ENCODE results near the gene MXD3.

MXD3 gene

GRCh38 chr5:177320879-177321278 lies 9.2 kb upstream of the MXD3 start:
- no peak for DNase-seq
- peaks cover 0 to 14% (median 7%) of the 10 kb centered on the region in 3 donors for H3K36me3 ChIP-seq
- H3K27ac ChIP-seq = no peak overlapping the region
- no peaks in the 10 kb centered on the region for H3K4me1 ChIP-seq
- H3K9me3 ChIP-seq = no peaks in the 10 kb centered on the region
- intact Hi-C loops (cut with DNase I; ENCODE audit: low total_unique reads) = no loop called here
- TF ChIP-seq CTCF (IDR thresholded peaks at IDR 0.05) = no peak
- H3K27me3 ChIP-seq = no peaks in the 10 kb centered on the region
- no peak overlapping the region for H3K4me3 ChIP-seq

- intact Hi-C loops (cut with DNase I; ENCODE audit: low total_unique reads) = no loop called here
- H3K36me3 ChIP-seq = peaks cover 0 to 14% (median 7%) of the 10 kb centered on the region in 3 donors
Measured at GRCh38 chr5:177319913-177320588, 8.4 kb upstream of the MXD3 start.

GRCh38 chr5:177317959-177318377 lies 6.3 kb upstream of the MXD3 start:
- intact Hi-C loops (cut with DNase I; ENCODE audit: low total_unique reads) = no loop called here
- H3K27ac ChIP-seq = no peak overlapping the region
- peak; percentile 55 to 78 for TF ChIP-seq CTCF (IDR thresholded peaks at IDR 0.05)

More at GRCh38 chr5:177319913-177320588, 8.4 kb upstream of the MXD3 start:
- TF ChIP-seq CTCF (IDR thresholded peaks at IDR 0.05) = no peak
- DNase-seq = no peak
- Histone ChIP-seq H3K4me3 (no peak overlapping the region), H3K4me1 (no peaks in the 10 kb centered on the region), H3K9me3 (no peaks in the 10 kb centered on the region), H3K27ac (no peak overlapping the region), H3K27me3 (no peaks in the 10 kb centered on the region)

GRCh38 chr5:177316005-177316404 lies 4.3 kb upstream of the MXD3 start:
- no peak overlapping the region for H3K27ac ChIP-seq
- DNase-seq = no peak
- TF ChIP-seq CTCF (IDR thresholded peaks at IDR 0.05) = no peak
- no peak overlapping the region for H3K4me3 ChIP-seq
- peaks cover 0 to 19% (median 17%) of the 10 kb centered on the region in 4 donors for H3K4me1 ChIP-seq
- intact Hi-C loops (cut with DNase I; ENCODE audit: low total_unique reads) = no loop called here
- H3K9me3 ChIP-seq = no peaks in the 10 kb centered on the region
- peaks cover 0 to 7% (median 4%) of the 10 kb centered on the region in 3 donors for H3K36me3 ChIP-seq
- no peaks in the 10 kb centered on the region for H3K27me3 ChIP-seq

More at GRCh38 chr5:177317959-177318377, 6.3 kb upstream of the MXD3 start:
- no peak overlapping the region for H3K4me3 ChIP-seq
- peaks cover 0 to 7% (median 4%) of the 10 kb centered on the region in 3 donors for H3K36me3 ChIP-seq
- H3K27me3 ChIP-seq = no peaks in the 10 kb centered on the region
- H3K9me3 ChIP-seq = no peaks in the 10 kb centered on the region
- H3K4me1 ChIP-seq = peaks cover 0 to under 1% (median under 1%) of the 10 kb centered on the region in 4 donors
- peak in 1 of 2 donors; percentile 72 for DNase-seq

- intact Hi-C loops (cut with DNase I; ENCODE audit: low total_unique reads) = no loop called here
Measured at GRCh38 chr5:177315411-177315810, 3.7 kb upstream of the MXD3 start.

More at GRCh38 chr5:177315411-177315810, 3.7 kb upstream of the MXD3 start:
- Histone ChIP-seq H3K4me1 (peaks cover 0 to 23% (median 20%) of the 10 kb centered on the region in 4 donors), H3K27ac (no peak overlapping the region), H3K4me3 (no peak overlapping the region), H3K36me3 (peaks cover 0 to 7% (median 3%) of the 10 kb centered on the region in 3 donors), H3K27me3 (no peaks in the 10 kb centered on the region), H3K9me3 (no peaks in the 10 kb centered on the region)
- no peak for TF ChIP-seq CTCF (IDR thresholded peaks at IDR 0.05)
- DNase-seq = peak in 1 of 2 donors; percentile 34

All from tibial artery (tissue), 4 donors.